ENCODE measurements around the gene SETD4. TPM values are rescaled to one million over a fixed set of nuclear protein-coding genes. Genes with fewer than 3 reads are reported as not detected.

Gene SETD4
- total and polyA plus RNA-seq, 2 of the 13 experiments (the other 11 are each of a cell fraction or from before 2014, with no cell fraction given), result 7.1 to 14.4 TPM

DNA sequence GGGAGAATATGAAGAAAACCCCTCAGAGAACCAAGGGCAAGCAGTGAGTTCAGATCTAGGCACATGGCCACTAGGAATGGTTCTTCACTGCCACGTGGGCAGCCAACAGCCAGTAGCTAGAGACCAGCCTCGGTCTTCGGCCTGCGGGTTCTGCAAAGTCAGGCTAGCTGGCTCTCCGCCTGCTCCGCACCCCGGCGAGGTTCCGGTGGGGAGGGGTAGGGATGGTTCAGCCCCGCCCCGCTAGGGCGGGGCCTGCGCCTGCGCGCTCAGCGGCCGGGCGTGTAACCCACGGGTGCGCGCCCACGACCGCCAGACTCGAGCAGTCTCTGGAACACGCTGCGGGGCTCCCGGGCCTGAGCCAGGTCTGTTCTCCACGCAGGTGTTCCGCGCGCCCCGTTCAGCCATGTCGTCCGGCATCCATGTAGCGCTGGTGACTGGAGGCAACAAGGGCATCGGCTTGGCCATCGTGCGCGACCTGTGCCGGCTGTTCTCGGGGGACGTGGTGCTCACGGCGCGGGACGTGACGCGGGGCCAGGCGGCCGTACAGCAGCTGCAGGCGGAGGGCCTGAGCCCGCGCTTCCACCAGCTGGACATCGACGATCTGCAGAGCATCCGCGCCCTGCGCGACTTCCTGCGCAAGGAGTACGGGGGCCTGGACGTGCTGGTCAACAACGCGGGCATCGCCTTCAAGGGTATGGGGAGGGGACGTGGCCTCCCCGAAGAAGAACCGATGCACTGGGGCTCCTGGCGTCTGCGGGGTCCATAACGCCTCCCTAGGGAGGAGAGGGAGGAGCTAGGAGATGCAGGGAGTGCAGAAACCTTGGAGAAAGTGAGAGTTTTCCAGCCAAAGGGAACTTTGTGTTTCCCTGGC, 9.6 kb upstream of the SETD4 start, which contains the start of gene CBR1 (continued):
- no peak for TF ChIP-seq ZFAT (CRISPR knock-in tag; conservative IDR thresholded peaks at IDR 0.05)
- TF ChIP-seq UBTF (CRISPR knock-in tag; IDR thresholded peaks at IDR 0.05), result no peak
- TF ChIP-seq RAD51 (IDR thresholded peaks at IDR 0.05; ENCODE audit: borderline replicate concordance), result peak; percentile 29; the same call in 1 of the 2 replicates
- TF ChIP-seq PHF8 (CRISPR knock-in tag; IDR thresholded peaks at IDR 0.05), result peak; percentile 69; the same call in 1 of the 2 replicates
- TF ChIP-seq NCOA2 (CRISPR knock-in tag; IDR thresholded peaks at IDR 0.05), result no peak
- no peak for TF ChIP-seq RBAK (CRISPR knock-in tag; IDR thresholded peaks at IDR 0.05)
- no peak for TF ChIP-seq ZNF773 (CRISPR knock-in tag; IDR thresholded peaks at IDR 0.05; ENCODE audit: borderline replicate concordance)
- TF ChIP-seq SETDB1 (CRISPR knock-in tag; IDR thresholded peaks at IDR 0.05; ENCODE audit: borderline replicate concordance), result no peak
- no peak for TF ChIP-seq NR2F6 (IDR thresholded peaks at IDR 0.05)
- TF ChIP-seq NR2F6 (CRISPR knock-in tag; IDR thresholded peaks at IDR 0.05), result no peak
- no peak for TF ChIP-seq TCF7 (IDR thresholded peaks at IDR 0.05; ENCODE audit: low read depth)
- no peak for TF ChIP-seq FOXP1 (IDR thresholded peaks at IDR 0.05)
- no peak for TF ChIP-seq FOXP1 (CRISPR knock-in tag; IDR thresholded peaks at IDR 0.05)
- TF ChIP-seq, protein P1, sequence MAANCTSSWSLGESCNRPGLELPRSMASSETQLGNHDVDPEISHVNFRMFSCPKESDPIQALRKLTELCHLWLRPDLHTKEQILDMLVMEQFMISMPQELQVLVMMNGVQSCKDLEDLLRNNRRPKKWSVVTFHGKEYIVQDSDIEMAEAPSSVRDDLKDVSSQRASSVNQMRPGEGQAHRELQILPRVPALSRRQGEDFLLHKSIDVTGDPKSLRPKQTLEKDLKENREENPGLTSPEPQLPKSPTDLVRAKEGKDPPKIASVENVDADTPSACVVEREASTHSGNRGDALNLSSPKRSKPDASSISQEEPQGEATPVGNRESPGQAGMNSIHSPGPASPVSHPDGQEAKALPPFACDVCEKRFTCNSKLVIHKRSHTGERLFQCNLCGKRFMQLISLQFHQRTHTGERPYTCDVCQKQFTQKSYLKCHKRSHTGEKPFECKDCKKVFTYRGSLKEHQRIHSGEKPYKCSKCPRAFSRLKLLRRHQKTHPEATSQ (CRISPR knock-in tag; IDR thresholded peaks at IDR 0.05; ENCODE audit: borderline replicate concordance), result no peak
- TF ChIP-seq SATB2 (CRISPR knock-in tag; IDR thresholded peaks at IDR 0.05), result 0 out of 2 replicates have a peak, but pooled peaks have one; percentile 69
- no peak for TF ChIP-seq HNRNPH1 (optimal IDR thresholded peaks at IDR 0.05; ENCODE audit: low read depth, low read length)
- no peak for TF ChIP-seq TBP (CRISPR knock-in tag; IDR thresholded peaks at IDR 0.05)
- no peak for TF ChIP-seq ZBTB8A (CRISPR knock-in tag; IDR thresholded peaks at IDR 0.05; ENCODE audit: borderline replicate concordance, low read depth)
- no peak for TF ChIP-seq ARNTL (CRISPR knock-in tag; IDR thresholded peaks at IDR 0.05)
- no peak for TF ChIP-seq ATM (IDR thresholded peaks at IDR 0.05; ENCODE audit: borderline replicate concordance)
- no peak; the same call in 1 of the 2 replicates for TF ChIP-seq HNF1B (CRISPR knock-in tag; IDR thresholded peaks at IDR 0.05)
- no peak for TF ChIP-seq ZNF33B (CRISPR knock-in tag; IDR thresholded peaks at IDR 0.05)
- TF ChIP-seq TIGD3 (CRISPR knock-in tag; IDR thresholded peaks at IDR 0.05; ENCODE audit: borderline replicate concordance), result no peak
- TF ChIP-seq SNAI1 (CRISPR knock-in tag; IDR thresholded peaks at IDR 0.05; ENCODE audit: borderline replicate concordance), result no peak
- no peak for TF ChIP-seq TAF15 (IDR thresholded peaks at IDR 0.05; ENCODE audit: low read depth, low read length, poor library complexity, severe bottlenecking)

Data from HepG2 (cell line).